GM19239 (cell line): Measurements from ENCODE around the gene PPCDC.
"Not testable (repeated sequence)": the region's sequence is repeated elsewhere in the genome, so short reads cannot be mapped to it uniquely, and the experiment has no call there.

ENCODE experiments used
- DNase-seq: peaks from one replicate; pipeline ENCODE4 v3.0.0; 2011; ENCODE audit warnings: low spot score; ENCODE audit not compliant: insufficient read length
- FAIRE-seq: peaks from 2 replicates; lab custom pipeline; 2011; peaks lifted over from hg19 to GRCh38; lab: Jason Lieb, UNC

Gene PPCDC

GRCh38 chr15:75063889-75064288 lies 40.5 kb downstream of the PPCDC start:
- DNase-seq, result no peak
- FAIRE-seq, result no peak

GRCh38 chr15:75064846-75065245 lies 41.5 kb downstream of the PPCDC start:
- FAIRE-seq, result no peak
- DNase-seq, result no peak

GRCh38 chr15:75065467-75065850 lies 42.1 kb downstream of the PPCDC start:
- DNase-seq, result no peak
- no peak for FAIRE-seq

- DNase-seq (no peak), FAIRE-seq (no peak)
These were observed 42.6 kb downstream of the PPCDC start for GRCh38 chr15:75065851-75066509.

GRCh38 chr15:75067123-75067830 lies 43.9 kb downstream of the PPCDC start:
- DNase-seq (no peak), FAIRE-seq (peak; percentile 28)

GRCh38 chr15:75068748-75069147 lies 45.4 kb downstream of the PPCDC start:
- no peak for FAIRE-seq
- DNase-seq, result no peak

GRCh38 chr15:75069301-75069925 lies 46.0 kb downstream of the PPCDC start:
- peak; percentile 95 for FAIRE-seq
- DNase-seq, result peak; percentile 48

GRCh38 chr15:75070674-75071073 lies 47.3 kb downstream of the PPCDC start:
- DNase-seq, result no peak
- FAIRE-seq, result no peak

- FAIRE-seq, result no peak
- no peak for DNase-seq
These were observed 49.8 kb downstream of the PPCDC start for GRCh38 chr15:75073197-75073596.

- DNase-seq, result no peak
- no peak for FAIRE-seq
These were observed 52.9 kb downstream of the PPCDC start for GRCh38 chr15:75076277-75076676.

GRCh38 chr15:75077551-75077961 lies 54.2 kb downstream of the PPCDC start:
- peak; percentile 64 for FAIRE-seq
- DNase-seq, result not testable (repeated sequence)

GRCh38 chr15:75081150-75081549 lies 57.8 kb downstream of the PPCDC start:
- no peak for DNase-seq
- FAIRE-seq, result no peak

- no peak for DNase-seq
- FAIRE-seq, result no peak
These were observed 59.3 kb downstream of the PPCDC start for GRCh38 chr15:75082689-75083088.

- not testable (repeated sequence) for DNase-seq, FAIRE-seq
These were observed 62.3 kb downstream of the PPCDC start for GRCh38 chr15:75085708-75086107.

- no peak for FAIRE-seq
- no peak for DNase-seq
These were observed 66.3 kb downstream of the PPCDC start for GRCh38 chr15:75089456-75090387.

- no peak for DNase-seq
- no peak for FAIRE-seq
These were observed 67.0 kb downstream of the PPCDC start for GRCh38 chr15:75090388-75090734.

- peak; percentile 37 for FAIRE-seq
These were observed 68.4 kb downstream of the PPCDC start for GRCh38 chr15:75091814-75092213.

GRCh38 chr15:75094961-75095478 lies 71.6 kb downstream of the PPCDC start:
- FAIRE-seq, result peak; percentile 63
- not testable (repeated sequence) for DNase-seq

More at GRCh38 chr15:75091814-75092213, 68.4 kb downstream of the PPCDC start:
- no peak for DNase-seq

- DNase-seq, result no peak
- FAIRE-seq, result peak; percentile 91
These were observed 72.2 kb downstream of the PPCDC start for GRCh38 chr15:75095594-75095993.

GRCh38 chr15:75097939-75098338 lies 74.5 kb downstream of the PPCDC start:
- FAIRE-seq (no peak), DNase-seq (no peak)
